Measurements from ENCODE around the gene MAP1LC3B2. TPM values are rescaled to one million over a fixed set of nuclear protein-coding genes. Genes with fewer than 3 reads are reported as not detected.

MAP1LC3B2 gene
- total RNA-seq (2022; extraction: Qiagen RNA extraction; ENCODE audit: low read depth): 1.3 to 1.6 TPM (median 1.3 TPM) in 5 replicates

DNA sequence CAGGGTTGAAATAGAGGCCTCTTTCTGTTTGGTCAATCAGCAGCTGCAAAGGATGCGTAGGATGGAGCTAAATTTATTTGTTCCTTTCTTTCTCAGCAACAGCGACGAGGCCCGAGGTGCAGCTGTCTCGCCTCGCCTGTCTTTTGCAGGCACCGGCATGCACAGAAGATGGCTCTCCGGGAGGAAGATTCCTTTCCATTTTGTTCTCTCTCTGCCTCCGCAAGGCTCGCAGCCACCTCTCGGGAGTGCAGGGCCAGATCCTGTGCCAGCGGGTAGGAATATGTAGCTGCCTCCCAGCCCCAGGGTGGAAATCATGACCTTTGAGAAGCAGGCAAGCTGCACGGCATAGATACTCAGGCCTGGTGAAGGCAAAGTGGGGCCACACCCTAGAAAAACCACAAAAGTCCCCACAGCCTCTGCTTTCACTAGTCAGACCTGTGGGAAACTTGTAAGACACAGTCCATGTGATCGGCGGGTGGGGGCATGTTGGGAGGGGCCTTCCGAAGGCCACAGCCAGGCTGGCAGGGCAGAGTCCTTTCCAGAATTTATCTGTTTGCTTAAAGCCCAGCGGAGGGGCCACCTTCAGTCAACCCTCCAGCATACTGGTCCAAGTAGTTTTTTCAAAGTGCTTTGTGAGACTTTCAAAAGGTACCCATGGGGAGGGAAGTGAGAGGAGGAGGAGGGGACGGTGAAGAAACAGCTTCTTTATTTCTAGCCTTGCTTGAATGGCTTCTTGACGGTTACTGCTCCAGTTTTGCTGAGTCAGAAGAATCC lies at the start of gene MAP1LC3B2:
MAP1LC3B2 (plus strand) TSS at position 220 of the 774 bp plus-strand sequence. CDS start 16,562 bp downstream, outside the sequence.

Other genes starting within 250 kb of the MAP1LC3B2 start
- 15.3 to 29.8 TPM (median 22.6 TPM) in 5 replicates for gene SPRING1, start 178.7 kb downstream of the MAP1LC3B2 start, total RNA-seq (2022; extraction: Qiagen RNA extraction; ENCODE audit: low read depth)
- 1.8 to 3.7 TPM (median 2.1 TPM) in 5 replicates for gene RNFT2, start 178.9 kb downstream of the MAP1LC3B2 start, total RNA-seq (2022; extraction: Qiagen RNA extraction; ENCODE audit: low read depth)

Measured in A549 treated with GW870086 at 1 μM for 4 hours (cell line).